ENCODE measurements around the gene ELL2.
"Not testable (repeated sequence)": the region's sequence is repeated elsewhere in the genome, so short reads cannot be mapped to it uniquely, and the experiment has no call there.

The ELL2 gene

GRCh38 chr5:95851141-95851540, 110.5 kb downstream of the ELL2 start:
- not testable (repeated sequence) for H3K4me3 ChIP-seq (ENCODE audit: low read depth, low read length); DNase-seq (ENCODE audit: low read depth)

- no peak overlapping the region for H3K4me3 ChIP-seq (ENCODE audit: low read depth, low read length)
- DNase-seq (ENCODE audit: low read depth), result no peak
These were observed 111.2 kb downstream of the ELL2 start for GRCh38 chr5:95850391-95850894.

- H3K4me3 ChIP-seq (ENCODE audit: low read depth, low read length), result no peak overlapping the region
- DNase-seq (ENCODE audit: low read depth), result no peak
These were observed 113.0 kb downstream of the ELL2 start for GRCh38 chr5:95848701-95849100.

- no peak for DNase-seq (ENCODE audit: low read depth)
- H3K4me3 ChIP-seq (ENCODE audit: low read depth, low read length), result no peak overlapping the region
These were observed 114.4 kb downstream of the ELL2 start for GRCh38 chr5:95847261-95847592.

- no peak for DNase-seq (ENCODE audit: low read depth)
- H3K4me3 ChIP-seq (ENCODE audit: low read depth, low read length), result no peak overlapping the region
These were observed 114.9 kb downstream of the ELL2 start for GRCh38 chr5:95846554-95847260.

GRCh38 chr5:95845391-95845790, 116.3 kb downstream of the ELL2 start:
- no peak for DNase-seq (ENCODE audit: low read depth)
- H3K4me3 ChIP-seq (ENCODE audit: low read depth, low read length), result no peak overlapping the region

- no peak overlapping the region for H3K4me3 ChIP-seq (ENCODE audit: low read depth, low read length)
- no peak for DNase-seq (ENCODE audit: low read depth)
These were observed 117.9 kb downstream of the ELL2 start for GRCh38 chr5:95843733-95844223.

- no peak overlapping the region for H3K4me3 ChIP-seq (ENCODE audit: low read depth, low read length)
- no peak for DNase-seq (ENCODE audit: low read depth)
These were observed 118.7 kb downstream of the ELL2 start for GRCh38 chr5:95842854-95843544.

GRCh38 chr5:95841914-95842812, 119.5 kb downstream of the ELL2 start:
- peak; percentile 83 for DNase-seq (ENCODE audit: low read depth)
- H3K4me3 ChIP-seq (ENCODE audit: low read depth, low read length), result no peak overlapping the region

- DNase-seq (ENCODE audit: low read depth), result no peak
- no peak overlapping the region for H3K4me3 ChIP-seq (ENCODE audit: low read depth, low read length)
These were observed 120.5 kb downstream of the ELL2 start for GRCh38 chr5:95840956-95841705.

GRCh38 chr5:95839658-95840057, 122.0 kb downstream of the ELL2 start:
- no peak for DNase-seq (ENCODE audit: low read depth)
- no peak overlapping the region for H3K4me3 ChIP-seq (ENCODE audit: low read depth, low read length)

- no peak overlapping the region for H3K4me3 ChIP-seq (ENCODE audit: low read depth, low read length)
- no peak for DNase-seq (ENCODE audit: low read depth)
These were observed 123.1 kb downstream of the ELL2 start for GRCh38 chr5:95838556-95838955.

- DNase-seq (ENCODE audit: low read depth), result no peak
- no peak overlapping the region for H3K4me3 ChIP-seq (ENCODE audit: low read depth, low read length)
These were observed 123.6 kb downstream of the ELL2 start for GRCh38 chr5:95838001-95838520.

GRCh38 chr5:95837492-95837891, 124.2 kb downstream of the ELL2 start:
- no peak for DNase-seq (ENCODE audit: low read depth)
- no peak overlapping the region for H3K4me3 ChIP-seq (ENCODE audit: low read depth, low read length)

- H3K4me3 ChIP-seq (ENCODE audit: low read depth, low read length); DNase-seq (ENCODE audit: low read depth): not testable (repeated sequence)
These were observed 124.7 kb downstream of the ELL2 start for GRCh38 chr5:95836971-95837370.

GRCh38 chr5:95836544-95836943, 125.1 kb downstream of the ELL2 start:
- no peak for DNase-seq (ENCODE audit: low read depth)
- H3K4me3 ChIP-seq (ENCODE audit: low read depth, low read length), result no peak overlapping the region

- H3K4me3 ChIP-seq (ENCODE audit: low read depth, low read length), result no peak overlapping the region
- no peak for DNase-seq (ENCODE audit: low read depth)
These were observed 125.8 kb downstream of the ELL2 start for GRCh38 chr5:95835682-95836385.

All from skeletal muscle cell (primary cell).